KOPT-K1 (cell line): Measurements from ENCODE around the gene SERPINC1.
"Not testable (repeated sequence)": the region's sequence is repeated elsewhere in the genome, so short reads cannot be mapped to it uniquely, and the experiment has no call there.

Source experiments
- H3K27ac ChIP-seq: fragments of 200-600 bp; sonication (generic); 2 replicates; pipeline ENCODE4 v1.5.1; 2016; ENCODE audit warnings: antibody characterized with exemption, mild to moderate bottlenecking, low read depth, low read length; ENCODE audit not compliant: poor library complexity, severe bottlenecking
- H3K36me3 ChIP-seq: fragments of 200-600 bp; sonication (generic); 2 replicates; pipeline ENCODE4 v1.5.1; 2017; ENCODE audit warnings: antibody characterized with exemption, mild to moderate bottlenecking, low read length, moderate library complexity; ENCODE audit not compliant: insufficient read depth
- H3K9me3 ChIP-seq: fragments of 200-600 bp; sonication (generic); 2 replicates; pipeline ENCODE4 v1.5.1; 2017; ENCODE audit warnings: antibody characterized with exemption, low read length, mild to moderate bottlenecking; ENCODE audit not compliant: insufficient read depth, poor library complexity, severe bottlenecking

Gene SERPINC1

GRCh38 chr1:173917149-173917548 lies at the start of gene SERPINC1:
TSS of gene SERPINC1 (minus strand) at chr1:173917327. CDS start at chr1:173917259, 68 bp downstream.
- H3K27ac ChIP-seq = no peak within 1 kb of the TSS
- H3K9me3 ChIP-seq = no peaks in the 10 kb centered on the region
- no peaks in the 10 kb centered on the region for H3K36me3 ChIP-seq

GRCh38 chr1:173965896-173966295 lies 48.8 kb upstream of the SERPINC1 start:
- H3K36me3 ChIP-seq = peaks cover 97% of the 10 kb centered on the region
- not testable (repeated sequence) for H3K27ac ChIP-seq, H3K9me3 ChIP-seq

GRCh38 chr1:173963477-173963876 lies 46.4 kb upstream of the SERPINC1 start:
- Histone ChIP-seq H3K9me3 (no peaks in the 10 kb centered on the region), H3K27ac (no peak overlapping the region), H3K36me3 (peaks cover 98% of the 10 kb centered on the region)

- peaks cover 97% of the 10 kb centered on the region for H3K36me3 ChIP-seq
- no peaks in the 10 kb centered on the region for H3K9me3 ChIP-seq
- no peak overlapping the region for H3K27ac ChIP-seq
These were observed 43.5 kb upstream of the SERPINC1 start for GRCh38 chr1:173960625-173961024.

- H3K36me3 ChIP-seq = peaks cover 97% of the 10 kb centered on the region
- H3K9me3 ChIP-seq = no peaks in the 10 kb centered on the region
- H3K27ac ChIP-seq = no peak overlapping the region
These were observed 37.1 kb upstream of the SERPINC1 start for GRCh38 chr1:173954179-173954578.

GRCh38 chr1:173948594-173948993 lies 31.5 kb upstream of the SERPINC1 start:
- no peak overlapping the region for H3K27ac ChIP-seq
- peaks cover 100% of the 10 kb centered on the region for H3K36me3 ChIP-seq
- H3K9me3 ChIP-seq = no peaks in the 10 kb centered on the region

- no peaks in the 10 kb centered on the region for H3K9me3 ChIP-seq
- H3K36me3 ChIP-seq = peaks cover 100% of the 10 kb centered on the region
- no peak overlapping the region for H3K27ac ChIP-seq
These were observed 29.3 kb upstream of the SERPINC1 start for GRCh38 chr1:173946380-173946921.

GRCh38 chr1:173937062-173937461 lies 19.9 kb upstream of the SERPINC1 start:
- no peaks in the 10 kb centered on the region for H3K9me3 ChIP-seq
- H3K36me3 ChIP-seq = peaks cover 93% of the 10 kb centered on the region
- no peak overlapping the region for H3K27ac ChIP-seq

GRCh38 chr1:173934440-173934839 lies 17.3 kb upstream of the SERPINC1 start:
- H3K36me3 ChIP-seq = peaks cover 73% of the 10 kb centered on the region
- no peaks in the 10 kb centered on the region for H3K9me3 ChIP-seq
- H3K27ac ChIP-seq = no peak overlapping the region

- H3K9me3 ChIP-seq, H3K27ac ChIP-seq: not testable (repeated sequence)
- peaks cover 35% of the 10 kb centered on the region for H3K36me3 ChIP-seq
These were observed 13.4 kb upstream of the SERPINC1 start for GRCh38 chr1:173930541-173930940.

GRCh38 chr1:173925306-173926242 lies 8.4 kb upstream of the SERPINC1 start:
- H3K9me3 ChIP-seq = no peaks in the 10 kb centered on the region
- no peaks in the 10 kb centered on the region for H3K36me3 ChIP-seq
- no peak overlapping the region for H3K27ac ChIP-seq

GRCh38 chr1:173920861-173921260 lies 3.7 kb upstream of the SERPINC1 start:
- Histone ChIP-seq H3K27ac (no peak overlapping the region), H3K36me3 (no peaks in the 10 kb centered on the region), H3K9me3 (no peaks in the 10 kb centered on the region)

- Histone ChIP-seq H3K36me3 (no peaks in the 10 kb centered on the region), H3K27ac (no peak overlapping the region), H3K9me3 (no peaks in the 10 kb centered on the region)
These were observed 737 bp upstream of the SERPINC1 start for GRCh38 chr1:173917635-173918493.

GRCh38 chr1:173916667-173917066 lies 460 bp downstream of the SERPINC1 start:
- Histone ChIP-seq H3K27ac (no peak overlapping the region), H3K9me3 (no peaks in the 10 kb centered on the region), H3K36me3 (no peaks in the 10 kb centered on the region)

- no peaks in the 10 kb centered on the region for H3K9me3 ChIP-seq
- H3K27ac ChIP-seq = no peak overlapping the region
- no peaks in the 10 kb centered on the region for H3K36me3 ChIP-seq
These were observed 1.5 kb downstream of the SERPINC1 start for GRCh38 chr1:173915596-173915995.
